ENCODE data around the gene METTL13. TPM values are rescaled to one million over a fixed set of nuclear protein-coding genes. Genes with fewer than 3 reads are reported as not detected.
A peak's percentile ranks its signal among the peaks of the same experiment; 100 is the strongest.

The METTL13 gene
- total RNA-seq, 1 experiment from 2014 or later, result 64.5 TPM

- H4K20me1 ChIP-seq (ENCODE audit: control insufficient read depth, insufficient read depth, insufficient read length), result no peaks in the 10 kb centered on the region
These were observed 17.7 kb upstream of the METTL13 start for GRCh38 chr1:171763764-171764163.

More at GRCh38 chr1:171763764-171764163, 17.7 kb upstream of the METTL13 start:
- no peaks in the 10 kb centered on the region for H3K36me3 Mint-ChIP-seq (ENCODE audit: insufficient read depth in 1 of 3, low read depth in 3 of 3)
- Histone ChIP-seq H4K8ac (replicated peaks; ENCODE audit: insufficient read length, low read depth, low read length) (no peak overlapping the region), H3K79me2 (ENCODE audit: insufficient read depth, low read length) (no peaks in the 10 kb centered on the region), H3K18ac (ENCODE audit: insufficient read length, low read depth, low read length) (no peak overlapping the region), H4K5ac (ENCODE audit: insufficient read length, low read depth, low read length) (no peak overlapping the region), H2BK12ac (ENCODE audit: insufficient read length, low read depth, low read length) (no peak overlapping the region), H3K4me2 (ENCODE audit: insufficient read depth, insufficient read length, low read length) (no peak overlapping the region), H2AFZ (ENCODE audit: low read length) (no peak overlapping the region), H3K27me3 (ENCODE audit: insufficient read depth, low read length) (no peaks in the 10 kb centered on the region), H3K9me3 (ENCODE audit: control insufficient read depth, low read depth, low read length) (no peaks in the 10 kb centered on the region), H3K23ac (ENCODE audit: insufficient read length, low read depth, low read length) (no peak overlapping the region), H3T11ph (ENCODE audit: low read length) (no peak overlapping the region), H3K14ac (ENCODE audit: insufficient read depth, low read length) (no peak overlapping the region), H4K91ac (ENCODE audit: insufficient read length, low read depth, low read length) (no peak overlapping the region), H3K79me1 (ENCODE audit: insufficient read depth, low read depth, low read length, poor library complexity, severe bottlenecking) (no peaks in the 10 kb centered on the region), H2AK5ac (ENCODE audit: insufficient read length, low read length) (no peak overlapping the region), H2BK120ac (ENCODE audit: low read depth, low read length, poor library complexity, severe bottlenecking) (no peak overlapping the region), H3K56ac (ENCODE audit: insufficient read length, low read depth, low read length) (no peak overlapping the region), H2BK5ac (ENCODE audit: insufficient read length, low read length) (no peak overlapping the region), H2BK20ac (ENCODE audit: low read depth, low read length, poor library complexity, severe bottlenecking) (no peak overlapping the region), H3K9ac (ENCODE audit: extremely low read depth, insufficient read length, low read length) (no peak overlapping the region), H3K4me1 (ENCODE audit: insufficient read depth, low read length) (no peaks in the 10 kb centered on the region), H3K23me2 (ENCODE audit: insufficient read length, low read depth, low read length, poor library complexity, severe bottlenecking) (no peaks in the 10 kb centered on the region), H3K4ac (ENCODE audit: low read depth, low read length) (no peak overlapping the region), H2BK15ac (ENCODE audit: low read depth, low read length) (no peak overlapping the region), H3K27ac (ENCODE audit: insufficient read length, low read depth, low read length) (no peak overlapping the region)
- no peak overlapping the region for H3K27ac Mint-ChIP-seq
- no peak for TF ChIP-seq CTCF (conservative IDR thresholded peaks at IDR 0.05)
- no peak for DNase-seq
- no peaks in the 10 kb centered on the region; a peak in 1 of 5 replicates for H3K9me3 Mint-ChIP-seq
- H3K4me3 Mint-ChIP-seq, result peak overlapping the region in 1 of 2 experiments; percentile 25; a peak in 1 of 5 replicates
- WGBS (ENCODE audit: extremely low coverage, insufficient read length, low lambda C conversion rate), result no CpG with 5 or more reads among the region's 6 CpGs
- peaks cover 0 to 4% of the 10 kb centered on the region in 2 experiments; a peak in 2 of 4 replicates for H3K4me1 Mint-ChIP-seq
- H3K27me3 Mint-ChIP-seq (ENCODE audit: low read depth), result peaks cover 2% of the 10 kb centered on the region; the same call in 1 of the 2 replicates
